Muscle of leg (tissue), 16 donors: ENCODE data around the gene GPN3. TPM values are rescaled to one million over a fixed set of nuclear protein-coding genes. Genes with fewer than 3 reads are reported as not detected.

Experiments
- DNase-seq: peaks from one replicate; pipeline ENCODE4 v3.0.0; 2013
- H3K27ac ChIP-seq: one replicate; pipeline ENCODE4 v1.5.1; 2013; ENCODE audit warnings: mild to moderate bottlenecking, low read length, control low read depth
- H3K27me3 ChIP-seq: one replicate; pipeline ENCODE4 v1.6.1; 2013; ENCODE audit warnings: low read length; ENCODE audit not compliant: control insufficient read depth, insufficient read depth
- H3K36me3 ChIP-seq: one replicate; pipeline ENCODE4 v1.6.1; 2013; ENCODE audit warnings: low read length; ENCODE audit not compliant: control insufficient read depth, insufficient read depth
- H3K4me1 ChIP-seq: one replicate; pipeline ENCODE4 v1.6.1; 2013; ENCODE audit warnings: low read length; ENCODE audit not compliant: control insufficient read depth, insufficient read depth
- H3K4me3 ChIP-seq: one replicate; pipeline ENCODE4 v1.5.1; 2013; ENCODE audit warnings: low read length, control low read depth
- H3K9me3 ChIP-seq: replicated peaks from 2 replicates; pipeline ENCODE4 v1.6.1; 2013; ENCODE audit warnings: low read depth, low read length; ENCODE audit not compliant: control insufficient read depth
- WGBS: methylation state at CpG from one replicate; pipeline ENCODE4 v1.1.5; 2013; ENCODE audit warnings: missing lambda C conversion rate; ENCODE audit not compliant: insufficient coverage; 5-methylcytosine and 5-hydroxymethylcytosine counted together
- long read RNA-seq, 11 donors: transcript quantifications; one replicate each; lab custom pipeline, GENCODE V29; 2026
- polyA plus RNA-seq, 8 donors: library from polyadenylated mRNA; unstranded; fragments of 120-200 nt; gene quantifications; one replicate each; pipeline versions ENCODE4 v1.2.1 to v1.2.3, GENCODE V29; 2013; ENCODE audit warnings: inconsistent platforms in 1 of 8, low replicate concordance in 1 of 8; ENCODE audit not compliant: insufficient read length in 8 of 8, insufficient read depth in 1 of 8
- total RNA-seq: library from RNA; stranded (reverse); fragments of 120-200 nt; gene quantifications from one replicate; pipeline ENCODE4 v1.2.4, GENCODE V29; 2013

GPN3 gene
- 18.0 TPM for total RNA-seq
- 10 to 100 TPM; 22.9 to 28.4 (median 23.6) TPM for polyA plus RNA-seq
- long read RNA-seq, donor 1, partial matches to known transcripts, result 5 of 17 reads
- long read RNA-seq, donor 1, other reads (novel, unspliced or antisense), result 12 of 17 reads
- long read RNA-seq, donor 2, partial matches to known transcripts, result 0 of 2 reads
- long read RNA-seq, donor 2, other reads (novel, unspliced or antisense), result 0 of 2 reads
- long read RNA-seq, donor 3, transcript GPN3-201 (8 exons, 1,468 nt), result major isoform, 11 of 11 reads
- long read RNA-seq, donor 3, partial matches to known transcripts, result 0 of 11 reads
- long read RNA-seq, donor 3, other reads (novel, unspliced or antisense), result 0 of 11 reads
- long read RNA-seq, donor 4, transcript GPN3-201 (8 exons, 1,468 nt), result major isoform, 9 of 11 reads
- long read RNA-seq, donor 4, partial matches to known transcripts, result 0 of 11 reads
- long read RNA-seq, donor 4, other reads (novel, unspliced or antisense), result 0 of 11 reads
- long read RNA-seq, donor 5, transcript GPN3-201 (8 exons, 1,468 nt), result major isoform, 20 of 21 reads
- long read RNA-seq, donor 5, partial matches to known transcripts, result 0 of 21 reads
- long read RNA-seq, donor 5, other reads (novel, unspliced or antisense), result 0 of 21 reads
- long read RNA-seq, donor 6, transcript GPN3-201 (8 exons, 1,468 nt), result major isoform, 12 of 15 reads
- long read RNA-seq, donor 6, partial matches to known transcripts, result 0 of 15 reads
- long read RNA-seq, donor 6, other reads (novel, unspliced or antisense), result 0 of 15 reads
- long read RNA-seq, donor 7, transcript GPN3-201 (8 exons, 1,468 nt), result major isoform, 14 of 15 reads
- long read RNA-seq, donor 7, partial matches to known transcripts, result 0 of 15 reads
- long read RNA-seq, donor 7, other reads (novel, unspliced or antisense), result 0 of 15 reads
- long read RNA-seq, donor 8, transcript GPN3-201 (8 exons, 1,468 nt), result major isoform, 8 of 8 reads
- long read RNA-seq, donor 8, partial matches to known transcripts, result 0 of 8 reads
- long read RNA-seq, donor 8, other reads (novel, unspliced or antisense), result 0 of 8 reads
- long read RNA-seq, donor 9, transcript GPN3-201 (8 exons, 1,468 nt), result major isoform, 6 of 8 reads
- long read RNA-seq, donor 9, partial matches to known transcripts, result 0 of 8 reads
- long read RNA-seq, donor 9, other reads (novel, unspliced or antisense), result 0 of 8 reads
- long read RNA-seq, donor 10, transcript GPN3-201 (8 exons, 1,468 nt), result major isoform, 16 of 16 reads
- long read RNA-seq, donor 10, partial matches to known transcripts, result 0 of 16 reads
- long read RNA-seq, donor 10, other reads (novel, unspliced or antisense), result 0 of 16 reads
- long read RNA-seq, donor 11, transcript GPN3-201 (8 exons, 1,468 nt), result major isoform, 11 of 31 reads
- long read RNA-seq, donor 11, partial matches to known transcripts, result 13 of 31 reads
- long read RNA-seq, donor 11, other reads (novel, unspliced or antisense), result 7 of 31 reads

GRCh38 chr12:110468214-110469048, at the start of gene GPN3, which contains the start of gene FAM216A:
Gene GPN3, minus strand, starts transcription at chr12:110468257. Its CDS starts 54 bp downstream, at chr12:110468203.
Gene FAM216A, plus strand, starts transcription at chr12:110468845. Its CDS starts 31 bp downstream, at chr12:110468876.
- under 1% methylated on average over 70 of the region's 78 CpGs for WGBS
- Histone ChIP-seq H3K4me3 (peak within 1 kb of the TSS; percentile 68), H3K36me3 (peaks cover 18% of the 10 kb centered on the region), H3K27me3 (no peaks in the 10 kb centered on the region), H3K27ac (peak within 1 kb of the TSS; percentile 98), H3K4me1 (peaks cover 12% of the 10 kb centered on the region), H3K9me3 (no peaks in the 10 kb centered on the region)
- peak; percentile 99 for DNase-seq

DNA sequence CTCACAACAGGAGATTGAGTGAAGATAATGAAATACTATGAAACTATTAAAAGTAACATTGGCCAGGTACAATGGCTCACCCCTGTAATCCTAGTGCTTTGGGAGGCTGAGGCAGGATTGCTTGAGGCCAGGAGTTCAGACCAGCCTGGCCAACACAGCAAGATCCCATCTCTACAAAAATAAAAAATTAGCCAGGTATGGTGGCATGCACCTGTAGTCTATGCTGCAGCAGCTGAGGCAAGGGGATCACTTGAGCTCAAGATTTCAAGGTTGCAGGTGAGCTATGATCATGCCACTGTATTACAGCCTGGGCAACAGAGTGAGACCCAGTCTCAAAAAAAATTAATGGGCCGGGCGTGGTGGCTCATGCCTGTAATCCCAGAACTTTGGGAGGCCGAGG, 48.9 kb upstream of the GPN3 start:
- Histone ChIP-seq H3K4me3 (no peak overlapping the region), H3K4me1 (no peaks in the 10 kb centered on the region), H3K9me3 (no peaks in the 10 kb centered on the region), H3K27ac (no peak overlapping the region), H3K27me3 (no peaks in the 10 kb centered on the region), H3K36me3 (no peaks in the 10 kb centered on the region)
- WGBS, result 87% methylated on average over 3 of the region's 3 CpGs
- DNase-seq, result no peak

- Histone ChIP-seq H3K4me3 (no peak overlapping the region), H3K9me3 (no peaks in the 10 kb centered on the region), H3K36me3 (no peaks in the 10 kb centered on the region), H3K27me3 (no peaks in the 10 kb centered on the region), H3K4me1 (no peaks in the 10 kb centered on the region), H3K27ac (no peak overlapping the region)
- no CpG with 5 or more reads among the region's 1 CpG for WGBS
- DNase-seq, result no peak
Measured at GRCh38 chr12:110514363-110514762, 46.3 kb upstream of the GPN3 start.

DNA sequence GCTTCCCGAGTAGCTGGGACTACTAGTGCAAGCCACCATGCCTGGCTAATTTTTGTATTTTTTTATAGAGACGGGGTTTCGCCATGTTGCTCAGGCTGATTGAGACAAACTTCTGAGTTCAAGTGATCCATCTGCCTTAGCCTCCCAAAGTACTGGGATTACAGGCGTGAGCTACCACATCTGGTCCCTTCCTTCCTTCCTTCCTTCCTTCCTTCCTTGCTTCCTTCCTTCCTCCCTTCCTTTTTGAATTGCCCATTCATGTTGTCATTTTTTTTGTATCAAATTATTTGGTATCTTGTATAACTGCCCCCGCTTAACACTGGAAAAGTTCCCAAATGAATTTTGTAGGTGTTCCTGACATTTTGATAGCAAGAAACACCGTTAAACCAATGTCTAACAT, 45.8 kb upstream of the GPN3 start:
- no peaks in the 10 kb centered on the region for H3K9me3 ChIP-seq
- no peak for DNase-seq

GRCh38 chr12:110508071-110508586, 40.1 kb upstream of the GPN3 start:
- Histone ChIP-seq H3K27me3 (no peaks in the 10 kb centered on the region), H3K4me1 (no peaks in the 10 kb centered on the region), H3K27ac (no peak overlapping the region), H3K9me3 (no peaks in the 10 kb centered on the region), H3K36me3 (no peaks in the 10 kb centered on the region), H3K4me3 (no peak overlapping the region)
- no CpG with 5 or more reads among the region's 4 CpGs for WGBS
- DNase-seq, result no peak

More for the DNA sequence above, 45.8 kb upstream of the GPN3 start:
- Histone ChIP-seq H3K4me1 (no peaks in the 10 kb centered on the region), H3K27ac (no peak overlapping the region), H3K27me3 (no peaks in the 10 kb centered on the region), H3K4me3 (no peak overlapping the region), H3K36me3 (no peaks in the 10 kb centered on the region)
- 93% methylated on average over 2 of the region's 6 CpGs for WGBS

- no peaks in the 10 kb centered on the region for H3K36me3 ChIP-seq
- peaks cover 14% of the 10 kb centered on the region for H3K4me1 ChIP-seq
- H3K27ac ChIP-seq, result no peak overlapping the region
- H3K9me3 ChIP-seq, result no peaks in the 10 kb centered on the region
- H3K4me3 ChIP-seq, result no peak overlapping the region
- DNase-seq, result no peak
- WGBS, result no CpG with 5 or more reads among the region's 3 CpGs
- H3K27me3 ChIP-seq, result no peaks in the 10 kb centered on the region
Measured at GRCh38 chr12:110505332-110505731, 37.3 kb upstream of the GPN3 start.

DNA sequence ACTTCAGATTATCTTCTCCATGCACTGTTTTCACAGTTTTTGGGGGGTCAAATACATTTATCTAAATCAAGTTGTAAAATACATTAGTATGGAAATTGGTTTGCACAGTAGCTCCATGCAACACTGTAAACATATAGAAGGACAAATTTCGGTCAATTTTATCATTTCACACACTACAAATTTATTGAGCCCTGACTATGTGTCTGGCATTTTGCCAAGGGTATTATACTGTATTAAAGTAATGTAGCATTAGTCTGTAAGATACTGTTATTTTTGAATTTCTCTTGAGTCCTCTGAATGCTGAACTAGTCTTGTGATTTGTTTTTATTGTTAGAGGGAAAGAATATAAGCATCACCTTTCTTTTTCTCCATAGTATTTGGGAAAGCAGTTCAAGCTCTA, 35.4 kb upstream of the GPN3 start:
- Histone ChIP-seq H3K36me3 (no peaks in the 10 kb centered on the region), H3K27me3 (no peaks in the 10 kb centered on the region), H3K4me1 (peaks cover 14% of the 10 kb centered on the region), H3K9me3 (no peaks in the 10 kb centered on the region), H3K27ac (no peak overlapping the region), H3K4me3 (no peak overlapping the region)
- no CpG with 5 or more reads among the region's 1 CpG for WGBS
- DNase-seq, result no peak

DNA sequence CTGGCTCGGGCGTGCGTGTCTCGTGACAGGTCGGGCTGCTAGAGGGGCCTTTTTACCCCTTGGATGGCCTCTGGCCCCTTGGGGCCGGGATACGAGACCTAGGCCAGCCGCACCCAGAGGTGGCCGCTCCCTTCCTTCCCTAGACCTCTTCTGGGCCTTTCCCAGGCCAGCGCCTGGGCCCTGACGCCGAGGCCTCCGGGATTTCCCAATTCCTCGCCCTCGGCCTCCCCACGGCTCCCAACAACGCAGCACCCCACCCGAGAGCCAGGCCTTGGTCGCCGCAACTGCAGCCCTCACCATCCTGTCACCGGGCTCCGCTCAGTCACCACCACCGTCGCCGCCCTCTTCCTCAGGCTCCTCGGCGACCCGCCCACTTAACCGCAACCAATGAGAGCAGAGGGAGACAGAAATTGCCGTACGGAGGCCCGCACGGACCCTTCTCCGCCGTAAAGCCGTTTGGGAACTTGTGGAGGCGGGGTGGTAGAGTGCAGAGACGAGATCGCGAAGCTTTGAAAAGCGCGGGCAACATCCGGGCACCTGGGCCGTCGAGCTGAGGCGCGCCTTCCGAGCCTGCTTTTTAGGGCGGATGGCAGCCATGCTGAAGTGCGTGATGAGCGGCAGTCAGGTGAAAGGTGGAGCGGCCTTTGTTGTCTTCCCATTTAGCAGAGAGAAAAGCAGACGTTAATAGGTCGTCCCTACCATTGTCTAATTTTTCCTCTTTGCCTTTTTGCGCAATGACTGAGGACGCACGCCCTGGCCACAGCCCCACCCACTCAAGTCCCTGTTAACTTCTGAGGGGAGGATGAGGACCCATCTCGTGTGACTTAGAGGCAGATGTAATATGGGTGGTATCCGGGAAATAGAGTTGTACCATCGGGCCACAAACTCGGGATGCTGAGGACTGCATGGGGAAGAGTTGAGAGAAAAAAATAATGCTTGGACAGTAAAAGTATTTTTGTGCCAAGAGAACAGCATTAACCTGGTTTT, 34.0 kb upstream of the GPN3 start, which contains the start of the genes RAD9B and VPS29:
TSS of gene RAD9B (plus strand) at position 580 of the 987 bp plus-strand sequence. CDS start at position 587, 7 bp downstream.
TSS of gene VPS29 (minus strand) at position 360 of the 987 bp plus-strand sequence. CDS start at position 300, 60 bp downstream.
- DNase-seq, result peak; percentile 99
- Histone ChIP-seq H3K27ac (peak within 1 kb of the TSS; percentile 87), H3K9me3 (no peaks in the 10 kb centered on the region), H3K4me3 (peak within 1 kb of the TSS; percentile 90), H3K27me3 (no peaks in the 10 kb centered on the region), H3K36me3 (no peaks in the 10 kb centered on the region), H3K4me1 (peaks cover 14% of the 10 kb centered on the region)
- 4% methylated on average over 45 of the region's 61 CpGs for WGBS
